Kidney (tissue), 14 donors: ENCODE measurements around the gene RABGGTA. TPM values are rescaled to one million over a fixed set of nuclear protein-coding genes. Genes with fewer than 3 reads are reported as not detected.

Experiments used
- DNase-seq, 5 donors: peaks; one replicate each; pipeline ENCODE4 v3.0.0-alpha.2; 2013 to 2020
- FAIRE-seq: peaks from 2 replicates; lab custom pipeline; 2012; peaks lifted over from hg19 to GRCh38; lab: Jason Lieb, UNC
- H3K27ac ChIP-seq, 2 donors: one replicate each; pipeline ENCODE4 v1.7.0; 2013; ENCODE audit warnings: low read depth in 2 of 2, low read length in 2 of 2, inconsistent platforms in 1 of 2
- H3K27me3 ChIP-seq: one replicate; pipeline ENCODE4 v1.7.1; 2013; ENCODE audit warnings: low read length, inconsistent platforms; ENCODE audit not compliant: control insufficient read depth, insufficient read depth
- H3K36me3 ChIP-seq, 3 donors: one replicate each; pipeline versions ENCODE4 v1.7.0 to v1.7.1; 2013; ENCODE audit warnings: low read length in 3 of 3, control low read depth in 1 of 3, inconsistent platforms in 1 of 3; ENCODE audit not compliant: insufficient read depth in 3 of 3, control insufficient read depth in 2 of 3
- H3K4me1 ChIP-seq, 3 donors: one replicate each; pipeline versions ENCODE4 v1.7.0 to v1.7.1; 2013; ENCODE audit warnings: low read length in 3 of 3, inconsistent platforms in 1 of 3, low read depth in 1 of 3; ENCODE audit not compliant: control insufficient read depth in 2 of 3, insufficient read depth in 2 of 3
- H3K4me3 ChIP-seq, 3 donors: one replicate each; pipeline versions ENCODE4 v1.7.0 to v1.8.1; 2013; ENCODE audit warnings: low read length in 3 of 3, control low read depth in 1 of 3, inconsistent platforms in 1 of 3
- H3K9ac ChIP-seq, 3 donors: one replicate each; pipeline versions ENCODE4 v1.7.0 to v1.7.1; 2013; ENCODE audit warnings: low read length in 3 of 3, control low read depth in 1 of 3, inconsistent platforms in 1 of 3
- H3K9me3 ChIP-seq, 3 donors: one replicate each; pipeline versions ENCODE4 v1.7.0 to v1.7.1; 2013; ENCODE audit warnings: low read length in 3 of 3, control low read depth in 1 of 3, inconsistent platforms in 1 of 3; ENCODE audit not compliant: control insufficient read depth in 2 of 3, insufficient read depth in 1 of 3
- CTCF ChIP-seq: IDR thresholded peaks from 3 replicates; pipeline ENCODE4 v1.5.1; 2012; ENCODE audit warnings: mild to moderate bottlenecking, moderate library complexity, borderline replicate concordance; ENCODE audit not compliant: insufficient read depth; ENCODE audit errors: extremely low read depth
- intact Hi-C: fragments of 100-400 bp; cut with DNase I; formaldehyde crosslinking; loops from one replicate; pipeline ENCODE4 v1.11.1; 2022
- polyA plus RNA-seq: library from polyadenylated mRNA; stranded (reverse); fragments of 350-450 nt; fragmentation: Illumina TruSeq; extraction: RNeasy Lipid Tissue Mini Kit (QIAGEN cat#74804); gene quantifications from one replicate; pipeline ENCODE4 v1.2.3, GENCODE V29; 2014; ENCODE audit warnings: low read depth, low replicate concordance; ENCODE audit not compliant: insufficient read depth
- total RNA-seq: library from RNA; stranded (reverse); fragmentation: NEBNext Ultra II Directional; extraction: Animal tissue kit (Norgen Biotek cat#: 25700); gene quantifications from one replicate; pipeline ENCODE4 v1.2.1, GENCODE V29; 2021
- donor health status: control.
- donor health status: control.
- donor health status: control.
- donor health status: control.
- donor health status: control.
- donor health status: DM: yes; HTN: yes; CAD: no.
- donor health status: Normal renal cell carcinoma (clear cell type).

RABGGTA gene
- total and polyA plus RNA-seq, 2 donors from 2014 or later = 25.8 to 33.9 TPM

GRCh38 chr14:24256960-24257359, 14.4 kb downstream of the RABGGTA start:
- H3K36me3 ChIP-seq = peaks cover 0 to 7% (median 2%) of the 10 kb centered on the region in 3 donors
- H3K27me3 ChIP-seq = no peaks in the 10 kb centered on the region
- no peak overlapping the region for H3K4me3 ChIP-seq
- no peak for TF ChIP-seq CTCF
- no peak overlapping the region for H3K9ac ChIP-seq
- peak in 1 of 5 donors; percentile 52 for DNase-seq
- intact Hi-C loops = loop anchor here (10.0 kb wide), 1 partner anchor 48 kb away; the partner anchor contains the start of gene CIDEB
- no peak overlapping the region for H3K27ac ChIP-seq
- H3K9me3 ChIP-seq = no peaks in the 10 kb centered on the region
- FAIRE-seq = no peak
- H3K4me1 ChIP-seq = peaks cover 0 to 3% (median 0%) of the 10 kb centered on the region in 3 donors

DNA sequence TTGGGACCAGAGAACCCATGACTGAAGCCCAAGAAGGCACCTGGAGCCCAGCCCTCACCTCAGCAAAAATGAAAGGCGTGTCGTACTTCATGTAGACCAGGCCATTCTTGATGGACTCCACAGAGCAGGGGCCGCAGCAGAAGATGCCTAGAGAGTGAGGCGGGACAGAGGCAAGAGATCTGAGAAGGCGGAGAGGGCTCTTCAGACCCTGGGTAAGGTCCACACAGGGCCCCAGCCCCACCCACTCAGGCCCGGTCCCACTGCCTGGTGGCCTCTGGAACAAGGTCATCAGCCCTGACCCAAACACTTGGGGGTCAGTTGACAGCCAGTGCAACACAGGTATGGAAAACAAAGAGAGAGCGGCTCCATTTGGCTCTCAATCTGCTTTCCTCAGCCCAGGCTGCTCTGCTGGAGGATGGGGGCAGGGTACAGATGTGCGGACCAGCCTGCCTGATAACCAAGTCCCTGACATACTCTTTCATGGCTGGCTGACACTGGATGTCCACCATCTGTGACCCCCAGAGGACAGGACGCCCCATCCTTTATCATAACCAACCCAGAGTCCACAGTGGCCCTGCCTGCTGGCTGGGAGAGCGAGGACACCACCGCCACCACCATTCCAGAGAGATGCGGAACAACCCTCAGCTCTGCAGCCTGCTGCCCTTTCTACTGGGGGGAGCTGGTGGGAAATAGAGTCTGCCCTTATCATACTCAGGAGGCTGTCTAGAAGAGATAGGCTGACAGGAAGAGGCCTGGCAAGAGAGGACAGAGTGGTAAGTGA, 15.3 kb downstream of the RABGGTA start:
- DNase-seq (no peak), FAIRE-seq (no peak)
- Histone ChIP-seq H3K27me3 (no peaks in the 10 kb centered on the region), H3K27ac (no peak overlapping the region), H3K36me3 (peaks cover 0 to 7% (median 2%) of the 10 kb centered on the region in 3 donors), H3K9me3 (no peaks in the 10 kb centered on the region), H3K9ac (no peak overlapping the region), H3K4me1 (peaks cover 0 to 3% (median 0%) of the 10 kb centered on the region in 3 donors), H3K4me3 (no peak overlapping the region)
- TF ChIP-seq CTCF = no peak
- intact Hi-C loops = loop anchor here (10.0 kb wide), 1 partner anchor 49 kb away; the partner anchor contains the start of gene CIDEB

GRCh38 chr14:24255438-24255837, 16.0 kb downstream of the RABGGTA start:
- no peak for FAIRE-seq
- no peak for DNase-seq

More at GRCh38 chr14:24255438-24255837, 16.0 kb downstream of the RABGGTA start:
- Histone ChIP-seq H3K27ac (no peak overlapping the region), H3K9me3 (no peaks in the 10 kb centered on the region), H3K36me3 (peaks cover 0 to 7% (median 2%) of the 10 kb centered on the region in 3 donors), H3K4me3 (no peak overlapping the region), H3K4me1 (peaks cover 0 to 3% (median 0%) of the 10 kb centered on the region in 3 donors), H3K27me3 (no peaks in the 10 kb centered on the region), H3K9ac (no peak overlapping the region)
- intact Hi-C loops = loop anchor here (10.0 kb wide), 1 partner anchor 49 kb away; the partner anchor contains the start of gene CIDEB
- no peak for TF ChIP-seq CTCF
